PC-9 (cell line): ENCODE data around the gene ARHGEF6. TPM values are rescaled to one million over a fixed set of nuclear protein-coding genes. Genes with fewer than 3 reads are reported as not detected.

Source experiments
- BruUV-seq: library from RNA; stranded (reverse); fragments of 400-500 nt; replicated peaks from 2 replicates; lab custom pipeline; 2021; lab: Mats Ljungman, UMichigan
- CTCF ChIA-PET: fragments of 300-600 bp; sonication (Branson Sonifier 250); formaldehyde crosslinking; loops from one replicate; lab custom pipeline; 2022; ENCODE audit warnings: antibody characterized with exemption; lab: Charles Lee
- POLR2A ChIA-PET: fragments of 300-600 bp; sonication (Branson Sonifier 250); formaldehyde crosslinking; loops from one replicate; lab custom pipeline; 2022; ENCODE audit warnings: antibody characterized with exemption; ENCODE audit not compliant: unreplicated experiment; lab: Charles Lee
- DNase-seq, 2 experiments: peaks; one replicate each; pipeline versions ENCODE4 v3.0.0 to v3.0.0-alpha.2; 2015 to 2022; ENCODE audit warnings: mixed read lengths in 1 of 2
- H2AFZ ChIP-seq: fragments of 200-600 bp; sonication (generic); 2 replicates; pipeline ENCODE4 v1.8.1; 2017; ENCODE audit warnings: antibody characterized with exemption
- H3F3A ChIP-seq: fragments of 200-600 bp; sonication (generic); 2 replicates; pipeline ENCODE4 v1.8.1; 2017; ENCODE audit warnings: antibody characterized with exemption, mild to moderate bottlenecking, low read depth; ENCODE audit not compliant: insufficient read depth
- H3K27ac ChIP-seq: fragments of 200-600 bp; sonication (generic); 2 replicates; pipeline ENCODE4 v1.6.1; 2016; ENCODE audit warnings: mixed run types
- H3K27me3 ChIP-seq: fragments of 200-600 bp; sonication (generic); 2 replicates; pipeline ENCODE4 v1.6.1; 2016; ENCODE audit warnings: low read depth, mixed run types; ENCODE audit not compliant: insufficient read depth
- H3K36me3 ChIP-seq: fragments of 200-600 bp; sonication (generic); 2 replicates; pipeline ENCODE4 v1.6.1; 2016; ENCODE audit warnings: low read depth, mixed run types
- H3K4me1 ChIP-seq: fragments of 200-600 bp; sonication (generic); replicated peaks from 2 replicates; pipeline ENCODE4 v1.6.1; 2016; ENCODE audit warnings: mixed run types; ENCODE audit not compliant: insufficient read depth
- H3K4me2 ChIP-seq: fragments of 200-600 bp; sonication (generic); 2 replicates; pipeline ENCODE4 v1.6.1; 2017; ENCODE audit warnings: mixed run types
- H3K4me3 ChIP-seq: fragments of 200-600 bp; sonication (generic); 2 replicates; pipeline ENCODE4 v1.6.1; 2016; ENCODE audit warnings: mixed run types
- H3K79me2 ChIP-seq: fragments of 200-600 bp; sonication (generic); 2 replicates; pipeline ENCODE4 v1.6.1; 2017; ENCODE audit warnings: low read depth, mixed run types
- H3K9me2 ChIP-seq: fragments of 200-600 bp; sonication (generic); 2 replicates; pipeline ENCODE4 v1.8.1; 2017; ENCODE audit warnings: mild to moderate bottlenecking; ENCODE audit not compliant: insufficient read depth
- H3K9me3 ChIP-seq: fragments of 200-600 bp; sonication (generic); 2 replicates; pipeline ENCODE4 v1.8.1; 2016; ENCODE audit warnings: low read depth; ENCODE audit not compliant: insufficient read depth
- H4K20me1 ChIP-seq: fragments of 200-600 bp; sonication (generic); 2 replicates; pipeline ENCODE4 v1.8.1; 2017; ENCODE audit not compliant: insufficient read depth
- EZH2 ChIP-seq: fragments of 200-600 bp; sonication (generic); IDR thresholded peaks from 2 replicates; pipeline ENCODE4 v1.8.0; 2017; ENCODE audit warnings: antibody characterized with exemption, low read depth
- intact Hi-C: fragments of 100-400 bp; cut with micrococcal nuclease; formaldehyde crosslinking; loops from one replicate; pipeline ENCODE4 v1.10.0; 2022; ENCODE audit not compliant: unreplicated experiment
- total RNA-seq: library from RNA; stranded (reverse); gene quantifications from 2 replicates; pipeline ENCODE4 v1.2.3, GENCODE V29; 2021
- TF ChIP-seq, protein P1 (sequence below): fragments of 200-600 bp; sonication (generic); conservative IDR thresholded peaks from 2 replicates; pipeline ENCODE4 v1.6.1; 2017; ENCODE audit warnings: mixed run types, antibody characterized with exemption, mild to moderate bottlenecking, moderate library complexity

The ARHGEF6 gene
- total RNA-seq, 1 experiment from 2014 or later: 0.09 TPM

DNA sequence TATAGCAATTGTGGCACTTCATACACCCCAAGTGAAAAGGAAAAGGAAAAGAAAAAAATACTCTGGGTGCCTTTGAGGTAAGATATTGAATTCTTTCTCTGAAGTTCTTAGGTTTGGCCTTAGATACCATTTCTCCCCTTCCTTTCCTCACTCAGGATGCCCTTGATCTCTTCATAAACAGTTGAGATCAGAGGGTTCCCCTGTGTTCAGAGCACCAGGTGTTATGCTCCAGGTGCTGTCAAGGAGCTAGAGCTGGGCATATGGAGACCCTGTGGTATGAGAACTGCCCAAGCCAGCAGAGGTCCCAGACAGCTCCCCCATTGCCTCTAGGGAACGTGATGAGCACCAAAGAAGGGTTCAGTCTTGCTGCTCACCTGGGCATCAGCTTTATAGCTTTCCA is 149.9 kb downstream of the ARHGEF6 start:
- Histone ChIP-seq H3K9me2 (no peaks in the 10 kb centered on the region; the same call in 1 of the 2 replicates), H3K36me3 (no peaks in the 10 kb centered on the region), H4K20me1 (no peaks in the 10 kb centered on the region), H3K9me3 (no peaks in the 10 kb centered on the region), H3K79me2 (no peaks in the 10 kb centered on the region), H3K27ac (no peak overlapping the region), H3K4me3 (no peak overlapping the region), H2AFZ (no peak overlapping the region), H3F3A (no peaks in the 10 kb centered on the region), H3K4me2 (no peak overlapping the region), H3K4me1 (no peaks in the 10 kb centered on the region), H3K27me3 (peaks cover 19% of the 10 kb centered on the region; the same call in 1 of the 2 replicates)
- BruUV-seq: no TSS peak
- ChIA-PET POLR2A (no interaction called here), CTCF (no interaction called here)
- intact Hi-C loops: no loop called here
- no peak for DNase-seq
- no peak for TF ChIP-seq EZH2
- TF ChIP-seq, protein P1, sequence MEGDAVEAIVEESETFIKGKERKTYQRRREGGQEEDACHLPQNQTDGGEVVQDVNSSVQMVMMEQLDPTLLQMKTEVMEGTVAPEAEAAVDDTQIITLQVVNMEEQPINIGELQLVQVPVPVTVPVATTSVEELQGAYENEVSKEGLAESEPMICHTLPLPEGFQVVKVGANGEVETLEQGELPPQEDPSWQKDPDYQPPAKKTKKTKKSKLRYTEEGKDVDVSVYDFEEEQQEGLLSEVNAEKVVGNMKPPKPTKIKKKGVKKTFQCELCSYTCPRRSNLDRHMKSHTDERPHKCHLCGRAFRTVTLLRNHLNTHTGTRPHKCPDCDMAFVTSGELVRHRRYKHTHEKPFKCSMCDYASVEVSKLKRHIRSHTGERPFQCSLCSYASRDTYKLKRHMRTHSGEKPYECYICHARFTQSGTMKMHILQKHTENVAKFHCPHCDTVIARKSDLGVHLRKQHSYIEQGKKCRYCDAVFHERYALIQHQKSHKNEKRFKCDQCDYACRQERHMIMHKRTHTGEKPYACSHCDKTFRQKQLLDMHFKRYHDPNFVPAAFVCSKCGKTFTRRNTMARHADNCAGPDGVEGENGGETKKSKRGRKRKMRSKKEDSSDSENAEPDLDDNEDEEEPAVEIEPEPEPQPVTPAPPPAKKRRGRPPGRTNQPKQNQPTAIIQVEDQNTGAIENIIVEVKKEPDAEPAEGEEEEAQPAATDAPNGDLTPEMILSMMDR: no peak

DNA sequence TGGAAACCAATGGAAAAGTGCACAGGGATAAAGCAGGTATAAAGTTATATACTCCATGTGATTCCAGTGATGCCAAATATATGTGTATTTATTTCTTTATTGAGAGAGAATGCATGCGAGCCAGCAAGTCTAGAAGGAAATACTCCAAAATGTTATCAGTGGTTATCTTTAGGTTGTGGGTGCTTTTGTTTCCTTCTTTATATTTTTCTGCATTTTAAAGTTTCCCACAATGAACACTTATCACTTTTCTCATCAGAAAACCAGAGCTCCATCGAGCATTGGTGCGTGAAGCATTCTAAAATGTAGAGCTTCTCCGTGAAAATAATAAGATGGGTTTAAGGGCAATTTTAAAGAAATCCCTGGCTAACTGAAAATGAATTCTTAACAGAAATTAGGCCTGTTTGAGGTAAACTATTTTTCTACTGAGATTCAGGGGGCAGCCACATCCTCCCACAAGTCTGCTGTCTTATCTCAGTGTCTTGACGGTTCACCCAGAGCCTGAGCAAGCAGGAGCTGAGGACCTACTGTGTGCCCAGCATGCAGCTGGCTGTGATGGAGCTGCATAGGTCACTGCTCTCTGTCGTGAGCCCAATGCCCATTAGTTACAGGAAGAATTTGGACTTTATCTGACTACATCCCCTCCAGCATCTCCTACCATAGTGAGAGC is 151.5 kb downstream of the ARHGEF6 start:
- no peak overlapping the region for H3K27ac ChIP-seq
- CTCF ChIA-PET: no interaction called here

DNA sequence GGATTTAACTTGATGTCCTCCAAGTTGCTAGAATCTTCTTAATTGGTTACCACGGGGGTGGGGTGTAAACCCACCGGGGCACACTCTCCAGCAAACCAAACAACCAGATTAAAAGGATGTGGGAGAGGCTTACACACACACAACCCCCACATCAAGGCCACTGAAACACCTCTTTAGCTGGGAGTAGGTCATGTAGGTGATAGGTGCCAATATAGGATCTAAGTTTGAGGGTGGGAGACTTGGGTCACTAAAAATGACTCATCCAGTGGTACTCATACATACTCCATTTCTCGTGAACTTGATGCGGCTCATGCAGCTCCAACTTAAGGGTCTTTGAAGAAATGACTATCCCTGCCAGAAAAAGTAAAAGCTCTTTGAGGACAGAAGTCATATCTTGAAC is 153.3 kb downstream of the ARHGEF6 start:
- BruUV-seq: no TSS peak
- Histone ChIP-seq H3K4me2 (no peak overlapping the region), H3K79me2 (no peaks in the 10 kb centered on the region), H3K27ac (no peak overlapping the region), H3K4me1 (no peaks in the 10 kb centered on the region), H3K36me3 (no peaks in the 10 kb centered on the region), H3K9me2 (no peaks in the 10 kb centered on the region), H2AFZ (no peak overlapping the region), H4K20me1 (no peaks in the 10 kb centered on the region), H3K27me3 (peaks cover 13% of the 10 kb centered on the region; the same call in 1 of the 2 replicates), H3K4me3 (no peak overlapping the region), H3K9me3 (no peaks in the 10 kb centered on the region), H3F3A (no peaks in the 10 kb centered on the region)
- ChIA-PET POLR2A (no interaction called here), CTCF (interaction anchor here (0.6 kb wide), 1 partner anchor 566 kb away, joined by 4 read pairs; no protein-coding TSS in a partner anchor)
- intact Hi-C loops: no loop called here
- no peak for TF ChIP-seq EZH2
- TF ChIP-seq, protein P1: no peak
- no peak for DNase-seq

More for the DNA sequence above, 151.5 kb downstream of the ARHGEF6 start:
- Histone ChIP-seq H3K36me3 (no peaks in the 10 kb centered on the region), H4K20me1 (no peaks in the 10 kb centered on the region), H2AFZ (no peak overlapping the region), H3K27me3 (peaks cover 19% of the 10 kb centered on the region; the same call in 1 of the 2 replicates), H3F3A (no peaks in the 10 kb centered on the region), H3K9me2 (no peaks in the 10 kb centered on the region; the same call in 1 of the 2 replicates), H3K4me2 (no peak overlapping the region), H3K79me2 (no peaks in the 10 kb centered on the region), H3K9me3 (no peaks in the 10 kb centered on the region), H3K4me1 (no peaks in the 10 kb centered on the region), H3K4me3 (no peak overlapping the region)
- no peak for TF ChIP-seq EZH2
- TF ChIP-seq, protein P1: no peak
- no TSS peak for BruUV-seq
- POLR2A ChIA-PET: no interaction called here
- intact Hi-C loops: no loop called here
- DNase-seq: no peak
